ENCODE measurements around the gene PDGFC. TPM values are rescaled to one million over a fixed set of nuclear protein-coding genes. Genes with fewer than 3 reads are reported as not detected.

The PDGFC gene
- total and polyA plus RNA-seq, 2 of the 13 experiments (the other 11 are each of a cell fraction or from before 2014, with no cell fraction given) = 4.6 to 9.1 TPM

- TF ChIP-seq CEBPB (IDR thresholded peaks at IDR 0.05; ENCODE audit: borderline replicate concordance, low read depth, low read length) = peak; percentile 74
- no peak for TF ChIP-seq NFYB (CRISPR knock-in tag; IDR thresholded peaks at IDR 0.05)
- 0 out of 2 replicates have a peak, but pooled peaks have one; percentile 12 for TF ChIP-seq CEBPG (CRISPR knock-in tag; IDR thresholded peaks at IDR 0.05)
- TF ChIP-seq ZBTB40 (IDR thresholded peaks at IDR 0.05) = peak; percentile 69
- TF ChIP-seq ZBTB40 (CRISPR knock-in tag; IDR thresholded peaks at IDR 0.05) = no peak
- TF ChIP-seq PHF21A (CRISPR knock-in tag; IDR thresholded peaks at IDR 0.05) = no peak
- TF ChIP-seq EHMT2 (IDR thresholded peaks at IDR 0.05; ENCODE audit: borderline replicate concordance, low read depth, low read length) = 0 out of 2 replicates have a peak, but pooled peaks have one; percentile 23
- TF ChIP-seq ZNF326 (CRISPR knock-in tag; IDR thresholded peaks at IDR 0.05; ENCODE audit: borderline replicate concordance) = no peak
- no peak for TF ChIP-seq ZSCAN30 (CRISPR knock-in tag; IDR thresholded peaks at IDR 0.05)
- Histone ChIP-seq H3K36me3 (replicated peaks in 1 of 2; ENCODE audit: control insufficient read depth in 1 of 2, insufficient read depth in 2 of 2, low read length in 2 of 2) (no peaks in the 10 kb centered on the region; a peak in 1 of 5 replicates), H3K27ac (ENCODE audit: extremely low read length, insufficient read depth, low read length) (peak overlapping the region; percentile 20), H4K20me1 (ENCODE audit: insufficient read depth, low read length) (no peaks in the 10 kb centered on the region), H3K27me3 (ENCODE audit: control insufficient read depth in 1 of 2, insufficient read depth in 2 of 2, low read length in 2 of 2) (no peaks in the 10 kb centered on the region), H3K9me3 (ENCODE audit: low read length) (no peaks in the 10 kb centered on the region), H3K4me1 (ENCODE audit: insufficient read depth, low read length) (peaks cover 29% of the 10 kb centered on the region), H3K4me3 (replicated peaks in 1 of 3; ENCODE audit: insufficient read depth in 1 of 3, low read depth in 2 of 3, low read length in 3 of 3) (no peak overlapping the region), H3K4me2 (ENCODE audit: low read depth, low read length) (no peak overlapping the region), H3K9ac (ENCODE audit: insufficient read depth, low read depth, low read length) (no peak overlapping the region), H3K79me2 (ENCODE audit: insufficient read depth, low read length) (no peaks in the 10 kb centered on the region), H2AFZ (ENCODE audit: low read length) (no peak overlapping the region)
- intact Hi-C loops (cut with micrococcal nuclease; ENCODE audit: unreplicated experiment) (loop anchor here (2.0 kb wide), 1 partner anchor 14 kb away; no protein-coding TSS in a partner anchor), in situ Hi-C loops (cut with HindIII; ENCODE audit: extremely low pct_ligation_motif_present, low pct_unique_long_range_greater_than_20kb) (no loop called here)
- DNase-seq (ENCODE audit: low spot score) = peak; percentile 45
- POLR2A ChIA-PET = no interaction called here
- no peak for ATAC-seq
- WGBS (ENCODE audit: low lambda C conversion rate) = 92% methylated on average over 1 of the region's 1 CpG
- CTCF ChIA-PET (ENCODE audit: low intra/inter-chr PET ratio, low total read pairs) = no interaction called here
- no TSS peak for BruUV-seq (replicated peaks)
- FAIRE-seq = no peak
Measured at GRCh38 chr4:156778606-156779005, 193.0 kb downstream of the PDGFC start.

All from HepG2 (cell line).